Tibial nerve (tissue), 4 donors: Measurements from ENCODE around the gene RPS27L.

ENCODE experiments used
- CTCF ChIP-seq, 5 experiments: fragments of 200-600 bp in 3 of 5; fragments of 450-650 bp in 2 of 5; sonication (generic) in 3 of 5; IDR thresholded peaks; one replicate each; pipeline ENCODE4 v1.5.1; 2016 to 2019; ENCODE audit warnings: antibody characterized with exemption in 5 of 5, mild to moderate bottlenecking in 3 of 5, moderate library complexity in 2 of 5
- EP300 ChIP-seq, 2 donors: sonication (generic); formaldehyde crosslinking; IDR thresholded peaks; one replicate each; pipeline ENCODE4 v1.6.1; 2017; ENCODE audit warnings: antibody characterized with exemption in 2 of 2, mild to moderate bottlenecking in 1 of 2

- TF ChIP-seq EP300 (IDR thresholded peaks at IDR 0.05) (no peak), CTCF (IDR thresholded peaks at IDR 0.05) (no peak)
Observed at GRCh38 chr15:63140936-63141335, 16.3 kb downstream of the RPS27L start.
